HG03558 (cell line): Measurements from ENCODE around the gene PEX3.
"Not testable (repeated sequence)": the region's sequence is repeated elsewhere in the genome, so short reads cannot be mapped to it uniquely, and the experiment has no call there.

Experiments
- ATAC-seq: cut with Tn5 transposase; IDR thresholded peaks from one replicate; pipeline ENCODE4 v1.9.1; 2021; ENCODE audit warnings: moderate number of reproducible peaks; ENCODE audit not compliant: unreplicated experiment; ENCODE audit errors: extremely low read depth

Gene PEX3

DNA sequence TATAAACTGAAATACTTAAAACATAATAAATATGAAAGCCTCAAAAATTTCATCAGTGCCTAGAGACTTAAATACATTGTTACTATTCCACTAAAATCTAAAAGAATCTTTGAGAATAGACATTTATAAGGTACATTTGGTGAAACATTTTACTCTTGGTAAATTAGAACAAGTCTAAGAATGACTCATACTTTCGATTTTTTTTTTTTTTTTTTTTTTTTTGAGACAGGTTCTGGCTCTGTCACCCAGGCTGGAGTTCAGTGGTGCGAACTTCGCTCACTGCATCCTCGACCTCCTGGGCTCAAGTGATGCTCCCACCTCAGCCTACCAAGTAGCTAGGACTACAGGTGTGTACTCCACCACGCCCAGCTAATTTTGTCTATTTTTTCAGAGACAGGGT is 54.5 kb downstream of the PEX3 start:
- no peak for ATAC-seq

DNA sequence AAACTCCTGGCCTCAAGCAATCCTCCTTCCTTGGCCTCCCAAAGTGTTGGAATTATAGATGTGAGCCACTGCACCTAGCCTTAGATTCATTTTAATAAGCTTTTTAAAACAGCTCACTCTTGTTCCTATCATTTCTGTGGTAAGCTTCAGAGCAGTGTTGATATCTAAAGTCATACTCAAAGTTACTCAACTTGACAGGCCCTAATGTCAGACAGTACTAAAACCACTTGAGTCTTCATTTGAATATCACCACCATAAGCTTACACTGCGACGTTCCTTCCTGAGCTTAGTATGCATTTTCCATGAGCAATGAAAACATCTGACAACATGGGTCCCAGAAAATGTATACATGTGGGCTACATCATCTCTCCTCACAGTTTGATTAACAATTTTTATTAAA is 54.9 kb downstream of the PEX3 start:
- ATAC-seq, result no peak

DNA sequence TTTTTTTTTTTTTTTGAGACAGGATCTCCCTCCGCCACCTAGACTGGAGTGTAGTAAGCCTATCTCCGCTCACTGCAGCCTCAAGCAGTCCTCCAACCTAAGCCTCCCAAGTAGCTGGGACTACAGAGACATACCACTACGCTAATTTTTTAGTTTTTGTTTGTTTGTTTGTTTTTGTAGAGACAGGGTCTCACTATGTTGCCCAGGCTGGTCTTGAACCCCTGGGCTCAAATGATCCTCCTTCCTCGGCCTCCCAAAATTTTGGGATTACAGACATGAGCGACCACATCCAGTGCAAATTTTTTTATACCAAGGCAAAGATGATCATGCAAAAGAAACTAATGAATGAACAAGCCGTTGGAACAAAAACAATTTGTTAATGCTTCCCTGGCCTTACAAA is 55.6 kb downstream of the PEX3 start:
- ATAC-seq, result no peak

DNA sequence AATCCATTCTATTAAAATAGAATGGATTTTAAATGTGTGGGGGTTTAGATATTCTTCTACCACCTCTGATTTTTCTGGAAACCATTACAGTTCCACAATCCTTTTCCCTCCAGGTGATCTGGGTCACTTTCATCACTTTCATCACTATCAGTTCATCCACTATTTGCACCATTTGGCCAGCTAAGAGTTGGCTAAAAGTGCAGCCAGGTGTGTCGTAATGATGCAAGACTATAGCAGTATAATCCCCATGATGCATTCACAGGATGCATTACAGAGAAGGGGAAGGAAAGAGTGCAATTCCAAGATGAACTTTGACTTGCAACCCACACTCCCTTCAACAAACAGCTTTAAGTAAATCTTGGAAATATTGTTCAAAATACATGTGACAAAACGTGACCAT is 56.0 kb downstream of the PEX3 start:
- ATAC-seq, result no peak

DNA sequence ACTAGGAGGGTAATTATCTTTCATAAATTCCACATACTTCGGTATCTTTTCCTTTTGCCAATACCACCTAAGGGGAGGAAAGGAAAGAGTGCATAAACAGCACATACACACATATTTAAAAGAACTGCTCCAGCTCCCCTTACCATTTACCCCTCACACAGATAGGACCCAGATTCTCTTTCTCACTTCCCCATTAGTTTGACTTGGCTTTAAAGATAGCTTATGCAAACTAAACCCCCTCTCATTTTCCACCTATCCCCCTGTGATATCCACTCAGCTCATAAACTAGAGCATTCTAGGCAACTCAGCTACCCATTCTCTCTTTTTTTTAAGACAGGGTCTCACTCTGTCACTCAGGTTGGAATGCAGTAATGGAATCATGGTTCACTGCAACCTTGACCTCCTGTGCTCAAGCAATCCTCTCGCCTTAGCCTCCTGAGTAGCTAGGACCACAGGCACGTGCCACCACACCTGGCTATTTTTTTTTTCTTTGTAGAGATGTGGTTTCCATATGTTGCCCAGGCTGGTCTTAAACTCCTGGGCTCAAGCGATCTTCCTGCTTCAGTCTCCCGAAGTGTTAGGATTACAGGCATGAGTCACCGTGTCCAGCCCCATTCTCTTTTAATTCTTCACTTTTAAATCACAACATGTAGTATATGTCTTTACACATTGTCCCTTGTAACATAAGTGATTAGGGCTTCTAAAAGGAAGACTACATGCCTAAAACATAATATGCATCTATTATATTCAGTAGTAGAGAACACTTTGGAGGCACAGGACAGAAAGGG is 56.9 kb downstream of the PEX3 start:
- ATAC-seq, result peak; percentile 33

DNA sequence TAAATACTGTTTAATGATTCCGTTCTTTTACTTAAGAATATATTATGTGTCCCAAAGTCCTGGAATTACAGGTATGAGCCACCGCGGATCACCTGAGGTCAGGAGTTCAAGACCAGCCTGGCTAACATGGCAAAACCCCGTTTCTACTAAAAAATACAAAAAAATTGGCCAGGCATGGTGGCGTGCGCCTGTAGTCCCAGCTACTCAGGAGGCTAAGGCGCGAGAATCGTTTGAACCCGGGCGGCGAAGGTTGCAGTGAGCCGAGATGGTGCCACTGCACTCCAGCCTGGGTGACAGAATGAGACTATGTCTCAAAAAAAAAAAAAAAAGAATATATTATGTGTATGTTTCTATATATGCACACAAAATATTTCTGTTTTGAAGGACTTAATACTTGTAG is 59.7 kb downstream of the PEX3 start:
- ATAC-seq, result not testable (repeated sequence)

DNA sequence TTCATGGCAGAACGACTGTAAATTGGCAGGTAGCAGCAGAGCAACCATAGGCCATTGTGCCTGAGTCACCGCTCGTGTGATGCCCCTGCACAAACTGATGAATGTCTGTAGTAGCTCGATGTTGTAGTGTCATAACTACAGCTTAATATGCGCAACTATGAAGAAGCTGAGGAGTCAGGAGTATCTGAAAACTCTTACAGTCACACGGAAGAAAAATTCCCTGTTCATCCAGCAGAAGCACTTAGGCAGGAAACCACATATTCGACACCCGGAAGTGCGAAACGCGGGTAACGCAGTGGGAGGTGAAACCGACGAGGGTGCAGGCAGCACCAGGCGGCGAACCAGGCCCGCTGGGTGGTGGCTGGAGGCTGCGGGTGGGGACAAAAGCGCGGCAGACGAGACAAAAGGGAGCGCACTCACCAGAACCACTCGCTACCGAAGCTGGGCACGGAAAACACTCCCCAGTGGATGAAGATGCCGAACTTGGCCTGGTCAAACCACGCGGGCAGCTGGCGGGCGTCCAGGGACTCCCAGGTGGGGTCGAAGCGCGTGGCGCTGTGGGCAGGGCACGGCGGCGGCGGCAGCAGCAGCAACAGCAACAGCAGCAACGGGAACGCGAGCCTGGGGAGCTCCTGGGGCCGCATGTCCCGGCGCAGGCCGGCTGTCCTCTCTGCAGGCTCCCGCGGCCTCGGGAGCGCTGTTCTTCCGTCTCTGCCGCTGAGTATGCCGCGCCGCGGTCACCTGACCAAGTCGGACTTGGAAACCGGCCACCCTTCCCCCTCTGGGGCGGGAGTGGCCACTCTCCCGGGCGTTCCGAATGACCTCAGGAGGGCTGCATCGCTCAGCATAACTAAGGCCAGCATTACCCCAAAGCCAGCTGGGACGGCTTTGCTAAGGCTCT is 60.6 kb downstream of the PEX3 start, which contains the start of gene FUCA2:
Gene FUCA2 (minus strand): TSS at position 730 of the 901 bp plus-strand sequence. CDS start 86 bp downstream, at position 644.
- ATAC-seq, result no peak

DNA sequence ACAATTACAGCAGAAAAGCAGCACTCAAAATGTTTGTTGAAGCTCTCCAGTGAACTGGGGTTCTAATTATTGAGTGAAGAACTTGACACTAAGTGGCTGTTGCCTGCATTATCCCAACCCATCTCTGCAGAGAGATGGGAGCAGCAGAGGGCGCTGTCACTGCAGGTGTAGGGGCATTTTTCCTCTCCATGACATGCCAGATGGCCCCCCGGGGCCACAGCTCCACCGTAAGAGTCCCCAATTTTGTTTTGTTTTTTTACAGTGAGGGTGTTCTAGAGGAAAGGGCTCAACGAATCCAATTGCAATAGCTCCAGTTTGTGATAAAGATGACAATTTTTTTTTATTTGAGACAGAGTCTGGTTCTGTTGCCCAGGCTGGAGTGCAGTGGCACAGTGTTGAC is 62.8 kb downstream of the PEX3 start:
- no peak for ATAC-seq

DNA sequence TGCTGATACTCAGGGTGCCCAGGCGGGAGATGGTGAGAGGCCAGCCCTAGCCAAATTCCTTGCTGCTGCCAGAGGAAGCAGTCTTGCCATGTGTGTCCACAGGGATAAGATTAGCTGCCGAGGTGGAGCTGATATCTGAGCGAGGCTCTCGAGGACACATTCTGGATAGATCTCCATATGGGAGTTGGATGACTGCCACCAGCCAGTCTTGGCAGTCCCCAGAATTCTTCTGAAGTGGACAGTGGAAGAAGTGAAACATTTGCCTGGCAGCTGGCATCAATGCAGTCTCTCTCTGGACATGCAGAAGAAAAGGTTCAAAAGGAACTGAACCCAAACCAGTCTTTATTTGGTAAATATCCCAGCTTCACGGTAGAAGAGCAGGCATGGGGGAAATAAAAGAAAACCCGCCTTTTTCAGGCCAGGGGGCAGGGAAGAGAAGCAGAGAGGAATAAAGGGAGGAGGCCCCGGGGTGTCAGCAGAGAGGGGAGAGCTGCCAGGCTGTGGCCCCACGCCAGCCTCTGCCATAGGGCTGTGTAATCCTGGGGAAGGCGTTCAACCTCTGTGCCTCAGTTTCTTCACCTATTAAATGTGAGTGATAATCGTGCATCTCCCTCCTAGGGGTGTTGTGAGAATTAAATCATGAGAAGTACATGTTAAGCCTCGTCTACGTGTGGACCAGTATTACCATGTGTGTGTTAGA is 64.6 kb downstream of the PEX3 start:
- no peak for ATAC-seq

DNA sequence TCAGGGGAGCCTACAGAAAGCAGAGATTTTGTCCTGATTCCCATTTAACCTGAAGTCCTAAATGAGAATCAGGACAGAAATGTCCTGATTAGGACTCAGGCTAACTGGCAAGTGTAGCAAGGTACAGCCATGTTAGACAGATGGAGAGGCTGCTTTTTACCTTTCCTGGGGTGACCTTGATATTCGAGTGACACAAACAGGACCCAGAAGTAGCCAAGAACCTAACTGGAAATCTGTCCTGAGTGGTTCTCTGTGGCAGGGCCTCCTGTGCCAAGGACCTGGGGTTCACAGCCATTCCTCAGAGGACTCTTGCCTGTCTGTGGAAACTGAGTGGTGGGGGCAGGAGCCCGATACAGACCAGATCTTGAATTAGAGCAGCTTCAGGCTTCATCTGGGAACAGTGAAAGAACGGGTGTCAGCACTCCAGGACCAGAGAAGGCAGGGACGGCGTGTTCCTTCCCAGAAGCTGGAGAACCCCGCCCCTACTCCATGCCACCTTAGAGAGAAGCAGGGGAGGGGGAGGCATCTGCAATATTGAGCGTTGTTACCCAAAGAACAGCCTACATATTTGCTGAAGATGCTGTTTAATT is 65.3 kb downstream of the PEX3 start:
- no peak for ATAC-seq

DNA sequence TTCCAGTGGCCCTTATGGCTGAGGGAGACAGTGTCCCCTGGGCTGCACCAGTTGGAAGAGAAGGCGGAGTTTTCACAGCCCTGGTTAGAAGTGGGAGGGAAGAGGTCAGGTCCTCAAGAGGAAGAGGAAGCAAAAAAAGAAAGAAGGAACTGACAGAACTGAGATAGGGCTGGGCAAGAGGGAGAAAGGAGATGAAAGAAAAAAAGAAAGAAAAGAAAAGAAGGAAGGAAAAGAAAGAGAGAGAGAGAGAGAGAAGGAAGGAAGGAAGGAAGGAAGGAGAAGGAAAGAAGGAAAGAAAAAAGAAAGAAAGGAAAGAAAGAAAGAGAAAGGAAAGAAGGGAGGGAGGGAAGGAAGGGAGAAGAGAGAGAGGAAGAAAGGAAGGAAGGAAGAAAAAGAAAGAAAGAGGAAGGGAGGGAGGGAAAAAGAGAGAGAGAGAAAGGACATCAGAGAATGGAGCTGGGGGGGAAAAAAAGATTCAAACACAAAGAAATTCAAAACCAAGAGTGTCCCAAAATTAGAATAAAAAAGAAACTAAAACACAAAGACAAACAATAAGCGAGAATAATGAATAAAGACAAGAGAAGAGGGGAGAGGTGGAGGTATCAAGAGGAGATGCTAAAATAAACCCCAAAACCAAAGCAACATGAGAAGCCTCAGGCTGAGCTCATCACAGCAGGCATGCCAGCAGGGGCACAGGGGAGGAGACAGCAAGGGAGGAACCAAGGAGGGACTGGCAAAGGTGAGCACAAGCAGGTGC is 66.3 kb downstream of the PEX3 start:
- ATAC-seq, result no peak

DNA sequence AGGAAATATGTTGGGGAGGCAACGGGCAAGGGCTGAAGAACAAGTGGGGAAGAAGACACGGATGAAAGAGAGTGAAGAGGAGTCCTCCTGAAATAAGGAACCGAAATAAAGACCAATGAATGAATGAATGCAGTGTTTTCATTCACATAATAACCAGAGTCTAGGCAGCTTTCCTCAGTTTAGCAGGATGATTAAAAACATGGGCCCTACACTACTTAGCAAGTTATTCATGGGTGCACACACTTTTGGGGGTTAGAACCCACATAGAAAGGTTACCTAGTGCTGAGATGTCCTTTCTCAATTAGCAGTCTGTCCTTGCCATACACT is 66.8 kb downstream of the PEX3 start:
- no peak for ATAC-seq

DNA sequence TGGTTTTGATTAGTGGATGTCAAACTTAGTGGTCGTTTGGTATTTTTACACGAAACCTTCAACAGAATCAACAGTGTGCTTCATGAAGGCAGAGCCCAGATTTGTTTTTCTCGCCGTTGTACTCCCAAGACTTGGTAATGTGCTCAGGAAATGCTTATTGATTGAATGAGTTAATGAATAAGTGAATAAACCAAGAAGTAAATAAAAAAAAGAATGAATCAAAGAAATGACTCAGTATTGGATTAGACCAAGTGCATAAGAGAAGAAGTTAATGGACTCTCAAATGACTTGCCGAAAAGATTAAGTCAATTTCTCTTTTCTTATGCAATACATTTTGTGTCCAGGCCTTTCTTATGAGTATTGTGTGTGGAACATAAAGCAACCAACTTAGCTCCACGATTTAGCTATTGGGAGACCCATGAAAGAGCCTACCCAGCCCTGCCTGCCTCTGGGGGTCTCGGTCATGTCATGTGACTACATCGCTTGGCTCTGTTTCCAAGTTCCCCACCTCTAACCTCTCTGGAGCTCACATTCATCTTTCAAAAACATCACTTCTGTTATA is 71.5 kb downstream of the PEX3 start:
- ATAC-seq, result no peak

DNA sequence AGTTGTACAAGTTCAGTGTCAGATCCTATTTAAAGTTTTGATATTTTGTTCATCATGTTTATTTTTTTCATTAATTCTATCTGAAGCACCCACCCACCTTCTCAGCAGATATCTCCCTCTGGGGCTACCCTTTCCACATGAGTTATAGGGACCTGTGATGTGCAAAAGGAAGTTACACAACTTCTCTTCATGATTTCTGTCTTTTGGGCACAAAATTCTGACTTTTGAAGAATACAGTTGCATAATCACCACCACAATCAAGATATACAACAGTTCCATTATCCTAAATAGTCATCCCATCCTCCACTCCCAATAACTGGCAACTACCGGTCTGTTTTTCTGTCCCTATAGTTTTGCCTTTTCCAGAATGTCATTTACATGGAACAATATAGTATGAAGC is 74.8 kb downstream of the PEX3 start:
- ATAC-seq, result no peak

DNA sequence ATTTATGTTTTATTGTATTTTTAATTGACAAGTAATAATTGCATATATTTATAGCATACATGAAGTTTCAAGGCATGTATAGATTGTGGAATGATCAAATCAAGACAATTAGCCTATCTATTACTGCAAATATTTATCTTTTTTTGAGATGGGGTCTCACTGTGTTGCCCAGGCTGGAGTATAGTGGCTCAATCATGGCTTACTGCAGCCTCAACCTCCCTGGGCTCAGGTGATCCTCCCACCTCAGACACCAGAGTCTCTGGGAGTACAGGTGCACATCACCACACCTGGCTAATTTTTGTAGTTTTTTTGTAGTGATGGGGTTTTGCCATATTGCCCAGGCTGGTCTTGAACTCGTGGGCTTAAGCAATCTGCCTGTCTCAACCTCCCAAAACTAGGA is 77.1 kb downstream of the PEX3 start:
- ATAC-seq, result no peak

DNA sequence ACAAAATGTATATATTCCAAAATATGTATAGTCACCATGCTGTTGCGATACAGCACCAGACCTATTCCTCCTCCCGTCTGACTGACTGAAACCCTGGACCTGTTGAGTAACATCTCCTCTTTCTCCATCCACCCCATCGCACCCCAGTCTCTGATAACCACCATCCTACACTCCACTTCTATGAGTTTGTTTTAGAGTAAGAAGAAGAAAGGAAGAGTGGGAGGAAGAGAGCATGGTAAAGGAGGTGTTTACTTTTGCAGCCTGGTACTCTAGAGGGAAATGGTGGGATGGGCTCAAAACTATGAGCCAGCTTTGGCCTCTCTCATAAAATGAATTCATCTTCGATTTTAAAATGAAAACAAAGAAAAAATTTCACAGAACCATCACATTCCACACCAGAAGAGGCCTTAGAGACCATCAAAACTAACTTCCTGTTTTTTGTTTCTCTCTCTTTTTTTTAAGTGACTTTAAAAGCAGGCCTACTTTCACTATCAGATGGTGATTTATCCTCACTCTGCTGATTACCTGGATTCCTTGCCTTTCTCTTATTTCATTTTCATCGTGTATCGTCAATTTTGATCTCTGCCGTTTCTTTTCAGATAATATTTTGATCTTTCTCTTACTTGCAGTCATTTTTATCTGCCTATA is 77.7 kb downstream of the PEX3 start:
- ATAC-seq, result no peak

DNA sequence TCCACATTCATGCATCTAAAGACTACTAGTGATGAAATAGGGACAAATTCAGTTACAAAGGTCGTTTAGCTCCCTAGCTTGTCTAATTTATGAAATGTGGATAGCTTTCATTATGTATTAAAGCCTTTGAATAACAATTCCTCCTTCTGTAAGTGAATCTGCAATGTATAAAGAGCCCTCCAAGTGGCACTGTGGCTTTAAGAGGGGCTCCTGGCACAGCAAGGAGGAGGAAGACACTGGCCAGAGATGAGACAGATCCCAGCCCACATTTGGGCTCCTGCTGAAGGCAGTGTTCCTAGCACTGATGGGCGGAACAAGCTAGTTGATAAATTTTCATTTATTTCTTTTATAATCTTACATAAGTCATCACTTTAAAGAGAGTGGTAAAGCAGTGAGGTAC is 78.5 kb downstream of the PEX3 start:
- ATAC-seq, result no peak

DNA sequence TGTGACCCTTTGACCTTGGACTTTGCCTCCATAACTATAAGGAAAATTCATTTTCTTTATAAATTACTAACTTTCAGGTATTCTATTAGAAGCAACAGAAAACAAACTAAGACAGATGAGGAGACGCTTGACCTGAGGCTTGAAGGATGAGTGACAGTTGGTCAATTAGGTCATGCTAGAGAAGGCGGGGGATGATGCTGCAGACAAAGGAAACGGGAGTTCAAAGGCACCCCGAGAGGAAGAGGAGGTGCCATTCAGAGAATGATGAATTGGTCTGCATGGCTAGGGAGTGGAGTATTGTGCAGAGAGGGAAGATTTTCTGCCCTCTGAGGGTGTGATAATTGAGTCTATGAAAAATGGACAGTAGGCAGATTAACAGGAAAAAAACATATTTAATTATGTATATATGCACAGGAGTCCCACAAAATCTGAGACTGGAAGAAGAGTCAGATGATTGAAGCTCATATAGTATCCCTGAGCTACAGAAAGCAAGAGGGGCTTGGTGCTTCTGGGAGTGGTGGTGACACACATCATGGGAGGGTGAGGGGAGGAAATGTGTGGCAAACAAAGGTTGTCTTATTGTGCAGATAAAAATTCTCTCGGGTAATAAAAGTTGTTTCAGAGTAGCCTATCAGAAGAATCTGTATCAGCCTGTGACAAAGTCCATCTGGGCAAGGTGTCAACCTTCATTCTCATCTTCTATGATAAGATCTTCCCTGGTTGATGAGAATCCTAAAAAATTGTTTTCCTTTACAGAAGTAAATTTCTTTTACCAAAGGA is 81.3 kb downstream of the PEX3 start:
- ATAC-seq, result no peak
